ENCODE data around the gene DLX1.

DNA sequence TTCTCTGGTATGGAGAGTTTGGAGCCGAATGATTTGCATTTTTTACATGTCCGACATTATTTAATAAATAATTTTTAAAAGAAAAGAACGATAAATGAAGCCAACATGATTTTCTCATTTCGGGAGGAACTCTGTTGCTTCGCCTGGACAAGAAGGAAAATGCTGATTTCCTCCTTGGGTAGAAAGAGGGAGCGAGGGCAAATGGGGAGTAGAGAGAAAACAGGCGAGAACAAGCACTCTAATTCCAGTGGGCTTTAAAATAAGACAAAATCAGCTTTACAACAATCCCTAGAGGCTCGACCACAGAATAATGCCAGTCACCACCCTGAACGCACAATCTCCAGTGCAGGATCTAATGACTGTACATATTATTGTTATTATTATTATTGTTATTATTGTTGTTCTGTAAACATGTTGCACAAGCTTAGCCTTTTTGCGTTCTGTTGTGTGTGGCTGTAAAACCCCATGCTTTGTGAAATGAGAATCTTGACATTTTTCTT lies 3.7 kb downstream of the DLX1 start:
- TF ChIP-seq, protein P1, sequence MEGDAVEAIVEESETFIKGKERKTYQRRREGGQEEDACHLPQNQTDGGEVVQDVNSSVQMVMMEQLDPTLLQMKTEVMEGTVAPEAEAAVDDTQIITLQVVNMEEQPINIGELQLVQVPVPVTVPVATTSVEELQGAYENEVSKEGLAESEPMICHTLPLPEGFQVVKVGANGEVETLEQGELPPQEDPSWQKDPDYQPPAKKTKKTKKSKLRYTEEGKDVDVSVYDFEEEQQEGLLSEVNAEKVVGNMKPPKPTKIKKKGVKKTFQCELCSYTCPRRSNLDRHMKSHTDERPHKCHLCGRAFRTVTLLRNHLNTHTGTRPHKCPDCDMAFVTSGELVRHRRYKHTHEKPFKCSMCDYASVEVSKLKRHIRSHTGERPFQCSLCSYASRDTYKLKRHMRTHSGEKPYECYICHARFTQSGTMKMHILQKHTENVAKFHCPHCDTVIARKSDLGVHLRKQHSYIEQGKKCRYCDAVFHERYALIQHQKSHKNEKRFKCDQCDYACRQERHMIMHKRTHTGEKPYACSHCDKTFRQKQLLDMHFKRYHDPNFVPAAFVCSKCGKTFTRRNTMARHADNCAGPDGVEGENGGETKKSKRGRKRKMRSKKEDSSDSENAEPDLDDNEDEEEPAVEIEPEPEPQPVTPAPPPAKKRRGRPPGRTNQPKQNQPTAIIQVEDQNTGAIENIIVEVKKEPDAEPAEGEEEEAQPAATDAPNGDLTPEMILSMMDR (IDR thresholded peaks at IDR 0.05): no peak
- TF ChIP-seq POLR2A (IDR thresholded peaks at IDR 0.05) (no peak), EP300 (IDR thresholded peaks at IDR 0.05) (no peak), POLR2AphosphoS5 (IDR thresholded peaks at IDR 0.05) (no peak)
